ENCODE measurements around the gene ZNF341. TPM values are rescaled to one million over a fixed set of nuclear protein-coding genes. Genes with fewer than 3 reads are reported as not detected.

Gene ZNF341
- total RNA-seq, 4 donors from 2014 or later: 4.6 to 7.6 (median 5.8) TPM

DNA sequence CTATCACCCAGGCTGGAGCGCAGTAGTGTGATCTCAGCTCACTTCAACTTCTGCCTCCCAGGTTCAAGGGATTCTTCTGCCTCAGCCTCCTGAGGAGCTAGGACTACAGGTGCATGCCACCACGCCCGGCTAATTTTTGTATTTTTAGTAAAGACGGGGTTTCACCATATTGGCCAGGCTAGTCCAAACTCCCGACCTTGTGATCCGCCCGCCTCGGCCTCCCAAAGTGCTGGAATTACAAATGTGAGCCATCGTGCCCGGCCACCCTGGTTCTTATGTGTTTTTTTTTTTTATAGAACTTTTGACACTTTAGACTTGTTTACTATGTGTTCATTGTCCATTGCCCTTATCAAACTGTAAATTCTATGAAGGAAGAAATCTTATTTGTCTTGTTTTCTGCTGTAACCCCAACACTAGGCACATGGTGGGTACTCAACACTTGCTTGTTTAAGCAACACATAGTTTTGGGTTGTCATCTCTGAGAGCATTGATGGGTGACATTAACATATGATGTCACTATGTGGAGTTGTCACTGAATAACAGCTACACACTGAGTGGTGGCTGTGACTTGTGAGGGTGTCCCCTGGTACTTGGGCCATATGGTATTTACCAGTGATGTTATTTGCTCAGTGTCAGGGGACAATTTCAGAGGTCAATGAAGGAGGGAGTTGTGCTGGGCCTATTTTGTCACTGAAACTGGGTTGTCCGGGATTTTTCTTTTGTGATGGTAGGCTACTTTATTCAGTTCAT is 10.2 kb upstream of the ZNF341 start:
- Histone ChIP-seq H3K36me3 (no peaks in the 10 kb centered on the region), H3K27me3 (no peaks in the 10 kb centered on the region), H3K4me3 (no peak overlapping the region), H3K9me3 (no peaks in the 10 kb centered on the region), H3K27ac (no peak overlapping the region), H3K4me1 (peaks cover 14% of the 10 kb centered on the region)
- no peak for DNase-seq (ENCODE audit: low spot score in 2 of 2)
- TF ChIP-seq, protein P1, sequence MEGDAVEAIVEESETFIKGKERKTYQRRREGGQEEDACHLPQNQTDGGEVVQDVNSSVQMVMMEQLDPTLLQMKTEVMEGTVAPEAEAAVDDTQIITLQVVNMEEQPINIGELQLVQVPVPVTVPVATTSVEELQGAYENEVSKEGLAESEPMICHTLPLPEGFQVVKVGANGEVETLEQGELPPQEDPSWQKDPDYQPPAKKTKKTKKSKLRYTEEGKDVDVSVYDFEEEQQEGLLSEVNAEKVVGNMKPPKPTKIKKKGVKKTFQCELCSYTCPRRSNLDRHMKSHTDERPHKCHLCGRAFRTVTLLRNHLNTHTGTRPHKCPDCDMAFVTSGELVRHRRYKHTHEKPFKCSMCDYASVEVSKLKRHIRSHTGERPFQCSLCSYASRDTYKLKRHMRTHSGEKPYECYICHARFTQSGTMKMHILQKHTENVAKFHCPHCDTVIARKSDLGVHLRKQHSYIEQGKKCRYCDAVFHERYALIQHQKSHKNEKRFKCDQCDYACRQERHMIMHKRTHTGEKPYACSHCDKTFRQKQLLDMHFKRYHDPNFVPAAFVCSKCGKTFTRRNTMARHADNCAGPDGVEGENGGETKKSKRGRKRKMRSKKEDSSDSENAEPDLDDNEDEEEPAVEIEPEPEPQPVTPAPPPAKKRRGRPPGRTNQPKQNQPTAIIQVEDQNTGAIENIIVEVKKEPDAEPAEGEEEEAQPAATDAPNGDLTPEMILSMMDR (IDR thresholded peaks at IDR 0.05): no peak
- TF ChIP-seq POLR2AphosphoS5 (IDR thresholded peaks at IDR 0.05) (no peak), EP300 (IDR thresholded peaks at IDR 0.05) (no peak), POLR2A (IDR thresholded peaks at IDR 0.05) (no peak)
- WGBS: 97% methylated on average over 11 of the region's 11 CpGs

DNA sequence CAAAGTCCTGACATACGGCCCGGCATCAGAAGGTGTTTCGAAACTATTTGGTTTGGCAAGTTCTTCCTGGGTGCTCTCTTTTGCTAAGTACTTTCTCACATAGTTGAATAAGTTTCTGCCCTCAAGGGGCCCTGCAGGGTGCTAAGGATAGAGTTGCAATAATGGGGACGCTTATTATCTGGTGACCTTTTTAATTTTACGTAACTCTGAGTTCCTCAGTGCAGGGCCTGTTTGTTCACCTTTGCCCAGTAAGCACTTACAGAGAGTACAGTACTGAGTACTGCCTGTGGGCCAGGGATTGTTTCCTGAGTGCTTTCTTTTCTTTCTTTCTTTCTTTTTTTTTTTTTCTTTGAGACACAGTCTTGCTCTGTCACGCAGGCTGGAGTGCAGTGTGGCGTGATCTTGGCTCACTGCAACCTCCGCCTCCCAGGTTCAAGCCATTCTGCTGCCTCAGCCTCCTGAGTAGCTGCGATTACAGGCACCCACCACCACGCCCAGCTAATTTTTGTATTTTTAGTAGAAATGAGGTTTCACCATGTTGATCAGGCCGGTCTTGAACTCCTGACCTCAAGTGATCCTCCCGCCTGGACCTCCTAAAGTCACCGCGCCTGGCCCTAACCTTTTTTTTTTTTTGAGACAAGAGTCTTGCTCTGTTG is 7.2 kb upstream of the ZNF341 start:
- no peaks in the 10 kb centered on the region for H3K9me3 ChIP-seq
- H3K36me3 ChIP-seq: no peaks in the 10 kb centered on the region
- TF ChIP-seq POLR2AphosphoS5 (IDR thresholded peaks at IDR 0.05): no peak
- TF ChIP-seq, protein P1 (IDR thresholded peaks at IDR 0.05): no peak
- TF ChIP-seq EP300 (IDR thresholded peaks at IDR 0.05): no peak
- TF ChIP-seq POLR2A (IDR thresholded peaks at IDR 0.05): no peak
- no peaks in the 10 kb centered on the region for H3K27me3 ChIP-seq
- H3K27ac ChIP-seq: no peak overlapping the region
- peaks cover 5% of the 10 kb centered on the region for H3K4me1 ChIP-seq
- no peak for DNase-seq (ENCODE audit: low spot score in 2 of 2)
- 81% methylated on average over 14 of the region's 14 CpGs for WGBS
- no peak overlapping the region for H3K4me3 ChIP-seq

DNA sequence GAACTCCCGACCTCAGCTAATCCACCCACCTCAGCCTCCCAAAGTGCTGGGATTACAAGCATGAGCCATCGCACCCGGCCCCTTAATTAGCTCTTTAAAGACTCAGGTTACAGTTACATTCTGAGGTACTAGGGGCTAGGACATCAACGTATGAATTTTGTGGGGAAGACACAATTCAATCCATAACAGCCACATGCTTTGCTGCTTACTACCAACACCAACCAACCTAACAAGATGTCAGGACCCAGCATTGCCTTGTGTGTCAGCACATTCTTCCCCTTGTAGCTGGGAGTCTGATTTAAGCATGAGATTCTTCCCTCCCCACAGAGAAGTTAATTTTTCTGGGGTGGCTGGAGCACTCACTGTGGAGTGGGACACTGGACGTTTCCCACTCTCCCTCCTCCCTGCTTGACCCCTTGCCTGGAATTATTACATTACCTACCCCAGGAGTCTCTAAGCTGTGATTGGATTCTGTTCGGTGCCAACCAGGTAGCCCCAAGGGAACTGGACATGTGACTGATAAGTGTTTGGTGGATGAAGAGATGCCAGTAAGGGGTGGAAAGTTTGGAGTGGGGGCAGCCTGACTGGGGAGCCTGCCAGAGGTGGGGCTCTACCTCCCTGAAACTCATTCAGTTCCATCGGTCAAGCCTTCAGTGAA is 6.1 kb upstream of the ZNF341 start:
- 79% methylated on average over 7 of the region's 7 CpGs for WGBS
- Histone ChIP-seq H3K4me3 (no peak overlapping the region), H3K4me1 (no peaks in the 10 kb centered on the region), H3K36me3 (no peaks in the 10 kb centered on the region), H3K27ac (no peak overlapping the region), H3K9me3 (no peaks in the 10 kb centered on the region), H3K27me3 (no peaks in the 10 kb centered on the region)
- TF ChIP-seq POLR2AphosphoS5 (IDR thresholded peaks at IDR 0.05): no peak
- no peak for TF ChIP-seq EP300 (IDR thresholded peaks at IDR 0.05)
- no peak for TF ChIP-seq POLR2A (IDR thresholded peaks at IDR 0.05)
- TF ChIP-seq, protein P1 (IDR thresholded peaks at IDR 0.05): no peak
- DNase-seq (ENCODE audit: low spot score in 2 of 2): no peak

DNA sequence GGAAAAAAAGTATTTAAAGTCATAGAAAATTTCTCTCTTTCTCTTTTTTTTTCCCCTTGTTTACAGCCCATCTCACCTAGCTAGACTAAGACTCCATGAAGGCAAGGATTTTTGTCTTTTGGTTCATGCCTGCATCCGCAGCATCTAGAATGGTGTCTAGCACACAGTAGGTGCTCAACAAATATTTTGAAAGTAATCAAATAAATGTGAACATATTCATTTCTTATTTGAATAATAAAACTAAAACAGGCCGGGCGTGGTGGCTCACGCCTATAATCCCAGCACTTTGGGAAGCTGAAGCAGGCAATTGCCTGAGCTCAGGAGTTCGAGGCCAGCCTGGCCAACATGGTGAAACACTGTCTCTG is 4.7 kb upstream of the ZNF341 start:
- no peaks in the 10 kb centered on the region for H3K27me3 ChIP-seq
- no peak overlapping the region for H3K27ac ChIP-seq

More for the DNA sequence above, 4.7 kb upstream of the ZNF341 start:
- H3K36me3 ChIP-seq: no peaks in the 10 kb centered on the region
- DNase-seq (ENCODE audit: low spot score in 2 of 2): no peak
- H3K4me1 ChIP-seq: peaks cover 6% of the 10 kb centered on the region
- H3K4me3 ChIP-seq: no peak overlapping the region
- no peaks in the 10 kb centered on the region for H3K9me3 ChIP-seq
- TF ChIP-seq POLR2A (IDR thresholded peaks at IDR 0.05) (no peak), EP300 (IDR thresholded peaks at IDR 0.05) (no peak), POLR2AphosphoS5 (IDR thresholded peaks at IDR 0.05) (no peak)
- TF ChIP-seq, protein P1 (IDR thresholded peaks at IDR 0.05): no peak
- WGBS: 79% methylated on average over 5 of the region's 5 CpGs
